CD4-positive, alpha-beta T cell treated with Interleukin-12 subunit alpha and Interleukin-12 subunit beta, for 1 hour (primary cell): ENCODE data around the gene AMH.

Source experiments
- DNase-seq: peaks from one replicate; pipeline ENCODE4 v3.0.0-alpha.2; 2020

Gene AMH

DNA sequence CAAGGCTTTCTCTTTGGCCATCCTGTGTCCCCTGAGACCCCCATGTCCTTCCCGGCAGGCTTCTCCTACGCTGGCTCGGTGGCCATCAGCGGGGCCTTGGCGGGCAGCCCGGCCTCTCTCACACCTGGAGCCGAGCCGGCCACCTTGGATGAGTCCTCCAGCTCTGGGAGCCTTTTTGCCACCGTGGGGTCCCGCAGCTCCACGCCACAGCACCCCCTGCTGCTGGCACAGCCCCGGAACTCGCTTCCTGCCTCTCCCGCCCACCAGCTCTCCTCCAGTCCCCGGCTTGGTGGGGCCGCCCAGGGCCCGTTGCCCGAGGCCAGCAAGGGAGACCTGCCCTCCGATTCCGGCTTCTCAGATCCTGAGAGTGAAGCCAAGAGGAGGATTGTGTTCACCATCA lies 27.2 kb upstream of the AMH start:
- DNase-seq, result no peak

DNA sequence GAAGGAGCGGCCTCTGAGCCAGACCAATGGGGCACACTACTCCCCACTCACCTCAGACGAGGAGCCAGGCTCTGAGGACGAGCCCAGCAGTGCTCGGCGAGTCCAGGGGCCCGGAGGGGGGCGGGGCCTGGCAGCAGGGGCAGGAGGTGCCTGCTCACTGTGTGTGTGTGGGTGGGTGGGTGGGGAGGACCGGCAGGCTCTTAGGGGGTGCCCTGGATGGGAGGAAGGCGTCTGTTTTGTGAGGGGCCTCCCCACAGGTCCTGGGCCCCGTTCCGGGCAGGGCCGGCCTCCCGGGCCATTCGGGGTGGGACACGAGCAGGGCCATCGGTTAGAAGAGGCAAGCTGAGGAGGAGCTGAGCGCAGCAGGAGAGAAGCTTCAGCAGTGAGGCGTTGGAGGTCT lies 25.7 kb upstream of the AMH start:
- no peak for DNase-seq

DNA sequence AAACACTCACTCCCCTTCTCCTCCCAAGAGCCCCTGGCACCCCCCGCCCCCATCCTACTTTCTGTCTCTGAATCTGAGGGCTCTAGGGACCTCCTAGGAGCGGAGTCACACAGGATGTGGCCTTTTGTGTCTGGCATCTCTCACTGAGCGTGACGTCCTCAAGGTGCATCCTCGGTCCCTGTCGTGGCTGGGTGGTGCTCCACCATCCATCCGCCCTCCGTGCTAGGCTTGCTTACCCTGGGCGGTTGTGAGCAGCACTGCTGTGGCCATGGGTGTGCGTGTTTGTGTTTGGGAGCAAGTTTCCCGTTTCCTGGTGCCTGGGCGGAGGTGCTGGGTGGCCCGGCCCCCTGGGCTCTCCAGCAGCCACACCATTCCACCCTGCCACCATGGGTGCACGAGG lies 25.2 kb upstream of the AMH start:
- DNase-seq, result no peak

DNA sequence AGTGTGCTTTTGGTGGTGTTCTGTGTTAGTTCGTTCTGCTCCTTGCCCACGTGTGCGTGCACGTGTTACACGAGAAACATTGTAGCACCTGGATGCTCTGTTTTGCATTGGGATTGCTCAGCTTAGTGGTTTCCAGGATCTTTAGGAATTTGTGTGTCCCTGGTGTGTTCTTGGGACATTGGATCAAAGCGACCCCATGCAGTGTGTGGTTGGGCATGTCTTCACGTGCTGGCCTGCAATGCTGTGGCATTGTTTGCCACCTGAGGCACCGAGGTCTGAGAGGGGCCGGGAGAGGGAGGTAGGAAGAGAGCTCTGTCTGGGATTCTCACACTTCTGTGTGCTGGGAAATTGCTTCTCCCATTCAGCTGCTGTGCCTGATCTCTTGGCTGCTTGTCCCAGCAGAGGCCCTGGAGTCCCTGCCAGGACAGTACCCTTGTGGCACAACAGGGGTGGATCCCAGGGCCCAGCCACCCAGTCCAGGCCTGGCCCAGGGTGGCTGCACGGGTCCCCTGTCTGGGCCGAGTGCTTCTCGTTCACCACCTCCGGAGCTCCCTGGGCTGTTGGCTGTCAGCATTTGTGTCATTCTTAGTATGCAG lies 24.3 kb upstream of the AMH start:
- DNase-seq, result no peak

DNA sequence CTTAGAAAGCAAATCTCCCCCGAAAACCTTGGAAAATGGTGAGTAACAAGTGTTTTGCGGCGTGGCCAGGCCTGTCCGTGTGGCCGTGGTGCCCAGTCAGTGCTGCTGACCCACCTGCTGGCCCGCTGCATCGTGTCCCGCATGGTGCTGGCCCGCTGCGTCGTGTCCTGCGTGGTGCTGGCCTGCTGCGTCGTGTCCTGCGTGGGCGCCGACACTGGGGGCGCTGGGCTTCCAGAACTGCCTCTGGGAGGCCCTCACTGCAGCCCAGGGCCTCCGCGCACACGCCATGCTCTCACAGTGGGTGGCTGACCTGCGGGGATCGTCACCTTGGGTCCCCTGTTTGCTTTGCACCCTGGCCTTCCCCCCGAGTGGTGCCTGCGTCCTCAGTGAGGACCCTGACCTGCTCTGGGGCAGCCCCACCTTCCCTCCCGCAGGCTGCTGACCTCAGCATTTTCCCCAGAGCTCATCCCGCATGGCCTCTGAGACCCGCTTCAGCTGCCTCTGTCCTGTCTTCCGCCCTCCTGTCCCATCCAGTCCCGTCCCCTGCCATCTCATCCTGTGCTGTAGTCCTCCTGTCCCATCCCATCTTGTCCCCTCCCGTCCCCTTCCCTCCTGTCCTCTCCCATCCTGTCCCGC lies 23.6 kb upstream of the AMH start:
- no peak for DNase-seq

DNA sequence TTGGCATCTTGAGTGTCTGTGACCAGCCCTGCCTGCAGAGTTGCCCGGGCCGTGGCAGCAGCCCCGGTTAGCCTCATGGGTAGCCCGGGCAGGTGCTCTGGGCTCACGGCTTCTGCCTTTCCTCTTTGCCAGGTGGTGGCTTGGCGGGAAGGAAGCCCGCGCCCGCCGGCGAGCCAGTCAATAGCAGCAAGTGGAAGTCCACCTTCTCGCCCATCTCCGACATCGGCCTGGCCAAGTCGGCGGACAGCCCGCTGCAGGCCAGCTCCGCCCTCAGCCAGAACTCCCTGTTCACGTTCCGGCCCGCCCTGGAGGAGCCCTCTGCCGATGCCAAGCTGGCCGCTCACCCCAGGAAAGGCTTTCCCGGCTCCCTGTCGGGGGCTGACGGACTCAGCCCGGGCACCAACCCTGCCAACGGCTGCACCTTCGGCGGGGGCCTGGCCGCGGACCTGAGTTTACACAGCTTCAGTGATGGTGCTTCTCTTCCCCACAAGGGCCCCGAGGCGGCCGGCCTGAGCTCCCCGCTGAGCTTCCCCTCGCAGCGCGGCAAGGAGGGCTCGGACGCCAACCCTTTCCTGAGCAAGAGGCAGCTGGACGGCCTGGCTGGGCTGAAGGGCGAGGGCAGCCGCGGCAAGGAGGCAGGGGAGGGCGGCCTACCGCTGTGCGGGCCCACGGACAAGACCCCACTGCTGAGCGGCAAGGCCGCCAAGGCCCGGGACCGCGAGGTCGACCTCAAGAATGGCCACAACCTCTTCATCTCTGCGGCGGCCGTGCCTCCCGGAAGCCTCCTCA lies 22.9 kb upstream of the AMH start:
- DNase-seq, result no peak

DNA sequence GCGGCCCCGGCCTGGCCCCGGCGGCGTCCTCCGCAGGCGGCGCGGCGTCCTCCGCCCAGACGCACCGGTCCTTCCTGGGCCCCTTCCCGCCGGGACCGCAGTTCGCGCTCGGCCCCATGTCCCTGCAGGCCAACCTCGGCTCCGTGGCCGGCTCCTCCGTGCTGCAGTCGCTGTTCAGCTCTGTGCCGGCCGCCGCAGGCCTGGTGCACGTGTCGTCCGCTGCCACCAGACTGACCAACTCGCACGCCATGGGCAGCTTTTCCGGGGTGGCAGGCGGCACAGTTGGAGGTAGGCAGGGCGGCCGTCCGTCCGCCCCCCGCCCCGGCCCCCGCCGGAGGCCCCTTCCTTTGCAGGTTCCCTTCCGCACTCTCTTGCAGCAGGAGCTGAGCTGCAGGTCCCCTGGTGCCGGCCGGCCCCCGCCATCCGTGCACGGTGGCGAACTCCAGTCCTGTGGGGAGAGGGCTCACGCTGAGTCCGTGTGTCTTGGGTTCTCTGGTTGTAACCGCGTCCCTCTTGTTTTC lies 22.2 kb upstream of the AMH start:
- no peak for DNase-seq

DNA sequence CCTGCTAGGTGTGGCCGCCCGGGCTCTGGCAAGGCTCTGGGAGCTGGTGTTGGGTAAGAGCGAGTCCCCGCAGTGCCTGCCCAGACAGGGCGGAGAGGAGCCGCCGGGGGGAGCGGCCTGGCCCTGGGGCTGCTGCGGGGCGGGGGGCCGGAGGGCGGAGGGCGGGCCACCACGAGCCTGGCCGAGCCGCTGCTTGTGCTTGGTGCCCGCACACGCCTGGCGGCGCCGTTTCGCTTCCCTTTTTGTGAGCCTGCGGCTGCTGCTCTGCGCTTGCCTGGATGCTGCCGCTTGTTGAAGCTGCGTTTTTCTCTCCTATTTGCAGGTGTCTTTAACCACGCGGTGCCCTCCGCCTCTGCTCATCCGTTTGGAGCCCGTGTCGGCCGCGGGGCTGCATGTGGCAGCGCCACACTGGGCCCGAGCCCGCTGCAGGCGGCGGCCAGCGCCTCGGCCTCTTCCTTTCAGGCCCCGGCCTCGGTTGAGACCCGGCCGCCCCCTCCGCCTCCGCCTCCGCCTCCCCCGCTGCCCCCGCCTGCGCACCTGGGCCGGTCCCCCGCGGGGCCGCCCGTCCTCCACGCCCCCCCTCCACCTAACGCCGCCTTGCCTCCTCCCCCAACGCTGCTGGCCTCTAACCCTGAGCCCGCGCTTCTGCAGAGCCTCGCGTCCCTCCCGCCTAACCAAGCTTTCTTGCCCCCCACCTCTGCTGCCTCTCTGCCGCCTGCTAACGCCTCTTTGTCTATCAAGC lies 21.5 kb upstream of the AMH start:
- no peak for DNase-seq

DNA sequence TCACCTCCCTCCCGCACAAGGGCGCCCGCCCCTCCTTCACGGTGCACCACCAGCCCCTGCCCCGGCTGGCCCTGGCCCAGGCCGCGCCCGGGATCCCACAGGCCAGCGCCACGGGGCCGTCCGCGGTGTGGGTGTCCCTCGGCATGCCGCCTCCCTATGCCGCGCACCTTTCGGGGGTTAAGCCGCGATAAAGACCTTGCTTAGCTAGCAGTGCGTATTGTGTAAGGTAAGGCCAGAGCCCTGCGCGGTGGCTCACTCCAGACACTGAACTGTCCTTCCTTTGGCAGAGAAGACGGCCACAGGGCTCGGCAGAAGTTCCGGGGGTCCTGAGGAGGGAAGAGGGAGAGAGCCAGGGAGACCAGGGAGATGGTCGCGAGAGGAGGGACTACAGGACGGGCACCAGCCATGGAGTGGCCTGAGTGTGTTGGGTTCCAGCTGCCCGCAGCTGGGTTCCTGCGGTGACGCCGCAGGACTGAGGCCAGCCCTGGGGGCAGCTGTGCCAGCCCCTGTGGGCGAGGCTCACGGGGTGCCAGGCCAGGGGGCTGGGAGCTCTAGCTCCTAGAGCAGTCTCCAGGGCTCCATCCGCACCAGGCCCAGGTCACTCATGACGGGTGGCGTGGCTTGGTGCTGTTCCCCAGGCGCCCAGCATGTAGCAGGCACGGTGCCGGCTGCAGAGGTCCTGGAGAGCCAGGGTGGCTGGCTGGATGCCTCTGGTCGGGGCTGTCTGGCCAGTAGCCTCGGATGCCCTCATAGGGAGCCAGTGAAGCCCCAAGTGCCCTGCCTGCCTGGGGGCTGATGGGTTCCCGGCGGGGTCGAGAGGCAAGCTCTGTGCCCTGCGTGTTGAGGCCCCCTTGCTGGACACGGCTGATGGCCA lies 20.7 kb upstream of the AMH start:
- DNase-seq, result no peak

DNA sequence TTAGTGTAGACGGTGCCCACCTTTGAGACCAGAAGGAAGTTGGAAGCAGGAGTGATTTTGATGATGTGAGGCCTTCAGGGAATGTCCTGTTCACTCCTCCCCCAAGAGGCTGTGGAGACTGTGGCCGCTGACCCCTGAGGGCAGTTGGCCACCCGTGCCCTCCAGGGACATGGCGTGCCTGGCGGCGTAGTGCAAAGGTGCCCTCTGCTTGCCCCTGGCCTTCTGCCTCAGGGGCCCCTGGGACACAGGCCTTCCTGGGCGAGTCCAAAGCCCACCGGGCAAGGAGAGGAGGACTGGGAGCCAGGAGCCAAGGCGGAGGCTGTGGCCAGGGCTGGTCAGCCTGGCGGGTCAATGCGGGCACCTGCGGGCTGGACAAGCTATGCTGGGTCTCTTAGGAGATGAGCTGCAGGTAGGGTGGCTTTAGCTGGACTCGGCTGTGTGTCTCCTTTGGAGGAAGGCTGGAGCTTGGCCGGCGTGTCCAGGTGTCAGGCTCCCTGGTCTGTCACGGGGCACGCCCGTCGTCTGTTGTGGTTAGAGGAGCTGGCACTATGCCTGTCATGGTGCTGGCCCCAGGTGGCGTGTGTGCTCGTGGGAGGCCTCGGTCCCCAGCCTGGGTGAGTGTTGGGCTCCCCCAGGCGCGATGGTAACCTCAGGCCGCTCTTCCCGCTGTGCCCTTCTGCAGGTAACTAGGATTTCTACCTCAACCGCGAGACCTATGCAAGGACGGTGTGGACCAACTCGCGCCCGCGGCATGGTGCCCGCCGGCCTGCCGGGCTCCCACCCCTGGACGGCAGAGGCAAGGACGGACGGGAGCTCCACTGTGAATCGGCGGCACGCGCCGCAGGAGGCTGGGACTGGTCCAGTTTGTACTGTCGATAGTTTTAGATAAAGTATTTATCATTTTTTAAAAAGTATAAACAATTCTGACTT lies 19.8 kb upstream of the AMH start:
- DNase-seq, result no peak

DNA sequence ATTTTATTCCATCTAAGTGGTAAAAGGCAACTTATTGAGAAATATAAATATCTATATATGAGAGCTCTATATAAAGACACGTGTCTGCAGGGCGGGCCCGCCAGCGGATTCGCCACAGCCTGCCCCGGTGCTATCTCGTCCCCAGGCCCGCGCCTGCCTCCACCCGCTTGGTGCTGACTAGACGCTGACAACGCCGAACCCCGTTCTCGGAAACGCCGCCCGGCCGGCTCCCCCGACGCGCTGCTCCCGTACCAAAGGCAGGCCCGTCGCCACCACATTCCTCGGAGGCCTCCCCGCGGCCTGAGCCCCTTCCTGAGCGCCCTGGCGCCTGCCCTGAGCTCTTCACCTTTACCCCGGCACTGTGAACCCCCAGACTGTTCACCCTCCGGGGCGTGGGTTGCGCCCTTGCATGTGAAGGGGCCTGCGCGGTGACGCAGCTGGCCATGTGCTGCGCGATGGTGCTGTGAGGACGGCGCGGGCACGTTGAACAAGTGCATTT lies 19.0 kb upstream of the AMH start:
- no peak for DNase-seq

DNA sequence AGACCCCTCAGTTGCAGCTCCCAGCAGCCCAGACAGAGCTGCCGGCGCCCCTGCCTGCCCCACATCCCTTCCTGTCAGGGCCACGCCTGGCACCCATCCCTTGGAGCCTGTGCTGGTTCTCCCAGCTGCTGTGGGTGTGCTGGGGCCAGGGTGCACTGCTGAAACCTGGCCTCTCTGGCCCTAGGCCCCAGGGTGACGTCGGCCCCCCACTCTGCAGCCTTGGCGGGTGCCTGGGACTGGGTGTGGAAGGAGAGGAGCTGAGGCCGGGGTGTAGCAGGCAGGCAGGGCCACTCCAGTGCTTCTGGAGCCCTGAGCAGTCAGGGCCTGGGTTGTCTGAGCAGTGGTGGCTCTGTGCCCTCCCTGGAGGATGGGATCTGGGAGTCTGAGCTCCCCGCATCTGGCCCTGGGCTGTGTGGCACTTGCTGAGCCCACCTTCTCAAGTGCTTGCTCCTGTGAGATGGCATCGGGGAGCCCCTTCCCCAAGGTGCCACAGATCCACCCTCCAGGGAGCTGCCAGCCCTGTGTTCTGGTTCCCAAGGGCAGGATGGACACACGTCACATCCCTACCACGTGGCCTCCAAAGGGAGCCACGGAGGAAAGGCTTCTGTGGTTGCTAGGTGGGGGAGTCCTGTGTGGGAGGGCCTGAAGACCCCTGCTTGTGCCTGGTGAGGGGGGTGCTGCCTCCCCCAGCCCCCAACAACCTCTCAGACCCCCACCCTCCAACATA lies 18.2 kb upstream of the AMH start:
- DNase-seq, result no peak

DNA sequence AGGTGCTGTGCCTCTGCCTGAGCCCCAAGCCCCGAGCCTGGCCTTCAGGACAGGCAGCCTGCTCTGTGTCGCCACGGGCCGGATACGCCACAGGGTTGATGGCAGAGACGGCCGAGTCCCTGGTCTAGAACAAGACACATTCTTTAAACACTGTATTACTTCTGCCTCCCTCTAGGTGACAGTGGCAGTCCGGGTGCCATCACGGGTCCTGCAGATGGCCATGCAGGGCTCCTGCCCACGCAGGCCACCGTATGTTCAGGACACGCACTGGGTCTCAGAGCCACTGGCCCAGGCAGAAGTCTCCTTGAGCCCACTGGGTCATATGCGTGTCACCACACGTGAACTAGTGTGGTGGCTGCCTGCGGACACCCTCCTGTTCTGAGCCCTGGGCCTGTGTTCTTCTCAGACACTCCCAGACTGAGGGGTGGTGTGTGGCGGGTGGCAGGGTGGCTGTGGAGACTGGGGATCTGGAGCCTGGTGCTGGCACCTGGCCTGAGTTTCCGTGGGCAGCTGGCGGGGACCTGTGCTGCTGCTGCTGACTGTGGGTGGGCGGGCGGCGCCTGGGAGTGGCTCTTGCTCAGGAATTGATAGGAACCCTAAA lies 17.4 kb upstream of the AMH start:
- no peak for DNase-seq

DNA sequence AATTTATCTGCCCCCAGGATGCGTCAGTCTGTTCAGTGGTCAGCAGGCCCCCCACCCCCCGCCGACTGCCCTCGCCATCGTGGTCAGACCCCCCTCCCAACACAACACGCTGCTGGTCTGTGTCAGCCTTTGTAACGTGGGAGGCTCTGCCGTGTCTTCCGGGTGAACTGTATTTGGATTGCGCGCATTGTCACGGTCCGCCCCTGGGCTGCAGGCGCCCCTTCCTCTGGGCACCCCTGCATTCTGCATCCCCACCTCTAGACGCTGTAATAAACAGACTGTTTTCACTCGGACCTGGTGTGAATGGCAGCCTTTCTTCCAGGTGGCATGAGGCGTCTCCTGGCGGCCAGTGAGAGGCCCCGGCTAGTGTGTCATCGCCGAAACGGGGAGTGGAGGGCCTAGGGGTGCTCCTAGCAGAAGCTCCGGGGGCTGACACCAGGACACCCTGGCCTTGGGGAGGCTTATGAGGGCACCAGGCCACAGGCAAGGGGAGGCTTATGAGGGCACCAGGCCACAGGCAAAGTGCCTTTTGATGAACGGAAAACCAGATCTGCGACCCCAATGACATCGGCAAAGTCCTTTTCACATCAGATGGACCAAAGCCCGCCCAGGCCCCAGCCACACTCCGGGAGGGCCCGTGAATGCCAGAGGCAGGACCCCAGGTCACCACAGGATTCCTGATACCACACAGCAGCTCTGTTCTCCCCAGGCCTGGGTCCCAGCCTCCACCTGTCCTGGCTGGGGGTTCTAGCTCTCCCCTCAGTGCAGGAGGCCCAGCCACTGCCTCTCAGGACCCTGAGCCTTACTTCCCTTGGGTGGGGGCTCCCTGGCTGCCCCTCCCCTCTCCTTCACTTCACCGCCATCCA lies 16.6 kb upstream of the AMH start:
- DNase-seq, result no peak

DNA sequence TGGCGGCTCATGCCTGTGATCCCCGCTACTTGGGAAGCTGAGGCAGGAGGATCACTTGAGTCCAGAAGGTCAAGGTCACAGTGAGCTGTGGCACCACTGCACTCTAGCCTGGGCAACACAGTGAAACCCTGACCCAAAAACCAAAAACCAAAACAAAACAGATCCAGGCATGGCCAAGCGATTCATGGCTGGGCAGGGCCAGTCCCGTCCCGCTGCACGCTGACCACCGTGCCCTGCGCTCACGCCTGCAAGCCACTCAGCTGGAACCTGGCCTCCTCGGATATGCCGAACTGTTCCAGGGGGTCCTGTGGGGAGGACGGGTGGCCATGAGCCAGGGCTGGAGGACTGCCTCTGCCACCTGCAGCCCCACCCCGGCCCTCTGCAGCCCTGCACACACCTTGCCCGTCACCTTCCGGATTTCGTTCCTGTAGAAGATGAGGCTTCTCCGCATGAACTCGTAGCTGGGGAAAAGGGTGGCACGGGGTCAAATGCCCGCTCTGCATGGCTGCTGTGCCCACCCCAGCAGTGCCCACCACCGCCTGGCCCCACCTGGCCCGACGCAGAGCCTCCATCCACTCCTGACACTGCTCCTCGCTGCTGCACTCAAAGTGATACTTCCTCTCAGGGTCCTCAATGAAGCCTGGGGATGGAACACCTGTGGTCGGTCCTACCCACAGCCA lies 15.4 kb upstream of the AMH start:
- no peak for DNase-seq

DNA sequence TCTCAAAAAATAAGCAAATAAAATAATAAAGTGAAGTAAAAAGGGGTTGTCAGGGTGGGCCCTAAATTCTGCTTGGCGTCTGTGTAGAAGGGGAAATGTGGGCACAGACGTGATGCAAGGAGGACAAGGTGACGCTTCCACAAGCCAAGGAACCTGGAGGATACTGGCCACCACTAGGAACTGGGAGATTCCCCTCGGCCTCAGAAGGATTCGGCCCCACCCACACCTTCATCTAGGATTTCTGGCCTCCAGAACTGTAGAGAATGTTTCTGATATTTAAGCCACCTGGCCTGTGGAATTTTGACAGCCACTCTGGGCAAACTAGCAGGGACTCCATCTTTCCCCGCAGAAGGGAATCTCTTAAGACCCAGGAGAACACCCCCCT lies 14.1 kb upstream of the AMH start:
- no peak for DNase-seq

DNA sequence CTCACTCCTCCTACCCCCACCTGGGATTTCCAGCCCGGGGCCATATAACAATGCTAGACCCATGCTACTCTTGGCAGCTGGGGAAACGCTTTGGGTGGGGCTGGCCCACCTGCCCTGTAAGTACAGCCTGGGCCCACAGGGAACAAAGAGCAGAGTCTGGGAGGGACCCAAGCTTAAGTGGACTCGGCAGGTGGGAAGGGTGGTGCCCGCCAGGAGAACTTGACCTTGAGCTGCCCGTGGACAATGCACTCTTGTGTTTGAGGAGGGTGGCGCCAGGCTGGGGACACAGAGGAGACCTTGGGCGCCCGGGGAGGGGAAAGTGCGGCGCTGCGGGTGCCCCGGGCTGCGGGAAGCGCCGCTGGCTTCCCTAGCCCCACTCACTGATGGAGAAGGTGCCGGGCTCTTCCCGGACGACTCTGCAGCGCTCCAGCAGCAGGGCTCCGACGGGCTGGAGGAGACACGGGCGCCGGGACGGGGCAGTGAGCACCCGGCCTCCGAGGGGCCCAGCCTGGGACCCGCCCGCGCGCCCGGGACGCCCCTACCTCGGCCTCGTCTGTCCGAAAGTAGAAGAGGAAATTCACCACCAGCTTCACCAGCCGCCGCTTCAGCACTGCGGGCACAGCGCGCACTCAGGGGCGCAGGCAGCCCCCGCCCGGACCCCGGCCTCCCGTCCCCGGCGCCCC lies 13.6 kb upstream of the AMH start:
- DNase-seq, result no peak

DNA sequence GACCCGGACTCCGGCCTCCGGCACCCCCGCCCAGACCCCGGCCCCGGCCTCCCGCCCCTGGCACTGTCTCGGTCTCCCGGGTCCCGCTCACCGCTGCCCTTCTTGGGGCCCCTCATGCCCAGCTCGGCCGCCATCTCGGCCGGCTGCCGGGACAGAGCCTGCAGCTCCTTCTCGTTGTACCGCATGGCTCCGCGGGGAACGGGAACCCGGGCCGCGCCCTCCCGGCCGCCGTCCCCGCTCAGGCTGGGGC lies 13.1 kb upstream of the AMH start:
- no peak for DNase-seq
